HEK293 (cell line): ENCODE data around the gene PTER.

Source experiments
- BCL11B ChIP-seq: fragments of 450-650 bp; formaldehyde crosslinking; IDR thresholded peaks from 2 replicates; pipeline ENCODE4 v1.5.1; 2016; ENCODE audit warnings: low read depth, missing biosample characterization, missing genetic modification characterization
- GFI1B ChIP-seq: fragments of 450-650 bp; formaldehyde crosslinking; IDR thresholded peaks from 2 replicates; pipeline ENCODE4 v1.5.1; 2016; ENCODE audit warnings: missing biosample characterization, missing genetic modification characterization
- KLF16 ChIP-seq: fragments of 450-650 bp; formaldehyde crosslinking; IDR thresholded peaks from 2 replicates; pipeline ENCODE4 v1.5.1; 2017; ENCODE audit warnings: missing biosample characterization, missing genetic modification characterization
- KLF8 ChIP-seq: fragments of 450-650 bp; formaldehyde crosslinking; IDR thresholded peaks from 2 replicates; pipeline ENCODE4 v1.5.1; 2016; ENCODE audit warnings: missing biosample characterization, missing genetic modification characterization
- PRDM1 ChIP-seq: fragments of 450-650 bp; formaldehyde crosslinking; IDR thresholded peaks from 2 replicates; pipeline ENCODE4; 2016; ENCODE audit warnings: missing biosample characterization, missing genetic modification characterization
- SALL2 ChIP-seq: fragments of 450-650 bp; formaldehyde crosslinking; IDR thresholded peaks from 2 replicates; pipeline ENCODE4 v1.5.0; 2017; ENCODE audit warnings: missing biosample characterization, mild to moderate bottlenecking, missing genetic modification characterization, borderline replicate concordance
- SCRT2 ChIP-seq: fragments of 450-650 bp; formaldehyde crosslinking; IDR thresholded peaks from 2 replicates; pipeline ENCODE4 v1.5.1; 2016; ENCODE audit warnings: missing biosample characterization, missing genetic modification characterization
- SP3 ChIP-seq: fragments of 450-650 bp; formaldehyde crosslinking; IDR thresholded peaks from 2 replicates; pipeline ENCODE4 v1.5.1; 2016; ENCODE audit warnings: missing biosample characterization, missing genetic modification characterization
- TSHZ1 ChIP-seq: fragments of 450-650 bp; formaldehyde crosslinking; IDR thresholded peaks from 2 replicates; pipeline ENCODE4 v1.5.1; 2016; ENCODE audit warnings: missing biosample characterization, missing genetic modification characterization, borderline replicate concordance
- ZNF19 ChIP-seq: fragments of 450-650 bp; formaldehyde crosslinking; IDR thresholded peaks from 2 replicates; pipeline ENCODE4; 2016; ENCODE audit warnings: missing biosample characterization, missing genetic modification characterization, low read depth
- ZNF214 ChIP-seq: fragments of 450-650 bp; formaldehyde crosslinking; IDR thresholded peaks from 2 replicates; pipeline ENCODE4 v1.5.1; 2017; ENCODE audit warnings: missing biosample characterization, mild to moderate bottlenecking, missing genetic modification characterization, borderline replicate concordance
- ZNF221 ChIP-seq: fragments of 450-650 bp; formaldehyde crosslinking; IDR thresholded peaks from 2 replicates; pipeline ENCODE4 v1.5.1; 2017; ENCODE audit warnings: missing biosample characterization, missing genetic modification characterization, borderline replicate concordance
- ZNF248 ChIP-seq: fragments of 450-650 bp; formaldehyde crosslinking; IDR thresholded peaks from 2 replicates; pipeline ENCODE4 v1.5.1; 2017; ENCODE audit warnings: missing biosample characterization, missing genetic modification characterization
- ZNF391 ChIP-seq: fragments of 450-650 bp; formaldehyde crosslinking; IDR thresholded peaks from 2 replicates; pipeline ENCODE4 v1.5.1; 2016; ENCODE audit warnings: low read depth, missing biosample characterization, missing genetic modification characterization, borderline replicate concordance
- ZNF48 ChIP-seq: fragments of 450-650 bp; formaldehyde crosslinking; IDR thresholded peaks from 2 replicates; pipeline ENCODE4 v1.5.1; 2016; ENCODE audit warnings: missing biosample characterization, missing genetic modification characterization
- ZNF555 ChIP-seq: fragments of 450-650 bp; formaldehyde crosslinking; conservative IDR thresholded peaks from 2 replicates; pipeline ENCODE4 v1.5.1; 2017; ENCODE audit warnings: missing biosample characterization, mild to moderate bottlenecking, missing genetic modification characterization, inconsistent platforms
- ZNF664 ChIP-seq: fragments of 450-650 bp; formaldehyde crosslinking; IDR thresholded peaks from 2 replicates; pipeline ENCODE4 v1.5.1; 2016; ENCODE audit warnings: missing biosample characterization, missing genetic modification characterization
- ZNF704 ChIP-seq: fragments of 450-650 bp; formaldehyde crosslinking; IDR thresholded peaks from 2 replicates; pipeline ENCODE4 v1.5.1; 2016; ENCODE audit warnings: missing biosample characterization, missing genetic modification characterization
- ZNF768 ChIP-seq: fragments of 450-650 bp; formaldehyde crosslinking; IDR thresholded peaks from 2 replicates; pipeline ENCODE4 v1.5.1; 2018; ENCODE audit warnings: missing biosample characterization, mild to moderate bottlenecking, missing genetic modification characterization
- ZNF776 ChIP-seq: fragments of 450-650 bp; formaldehyde crosslinking; IDR thresholded peaks from 2 replicates; pipeline ENCODE4 v1.5.0; 2017; ENCODE audit warnings: missing biosample characterization, missing genetic modification characterization, borderline replicate concordance
- ZNF785 ChIP-seq: fragments of 450-650 bp; formaldehyde crosslinking; IDR thresholded peaks from 2 replicates; pipeline ENCODE4 v1.5.1; 2016; ENCODE audit warnings: missing biosample characterization, missing genetic modification characterization
- ZSCAN16 ChIP-seq: fragments of 450-650 bp; formaldehyde crosslinking; IDR thresholded peaks from 2 replicates; pipeline ENCODE4 v1.5.1; 2016; ENCODE audit warnings: missing biosample characterization, missing genetic modification characterization
- ZSCAN5A ChIP-seq: fragments of 450-650 bp; formaldehyde crosslinking; IDR thresholded peaks from 2 replicates; pipeline ENCODE4 v1.5.1; 2016; ENCODE audit warnings: missing biosample characterization, missing genetic modification characterization
- TF ChIP-seq, protein P1 (sequence below): IDR thresholded peaks from 2 replicates; pipeline ENCODE4 v1.6.1; 2011; ENCODE audit warnings: mild to moderate bottlenecking, low read depth, low read length, borderline replicate concordance
- TF ChIP-seq, protein P2 (sequence below): fragments of 450-650 bp; formaldehyde crosslinking; IDR thresholded peaks from 2 replicates; pipeline ENCODE4 v1.5.1; 2016; ENCODE audit warnings: missing biosample characterization, missing genetic modification characterization
- TF ChIP-seq, protein P3 (sequence below): fragments of 450-650 bp; formaldehyde crosslinking; IDR thresholded peaks from 2 replicates; pipeline ENCODE4 v1.5.1; 2016; ENCODE audit warnings: missing biosample characterization, missing genetic modification characterization, borderline replicate concordance
- TF ChIP-seq, protein P4 (sequence below): fragments of 450-650 bp; formaldehyde crosslinking; IDR thresholded peaks from 2 replicates; pipeline ENCODE4 v1.5.1; 2016; ENCODE audit warnings: missing biosample characterization, missing genetic modification characterization

The PTER gene

DNA sequence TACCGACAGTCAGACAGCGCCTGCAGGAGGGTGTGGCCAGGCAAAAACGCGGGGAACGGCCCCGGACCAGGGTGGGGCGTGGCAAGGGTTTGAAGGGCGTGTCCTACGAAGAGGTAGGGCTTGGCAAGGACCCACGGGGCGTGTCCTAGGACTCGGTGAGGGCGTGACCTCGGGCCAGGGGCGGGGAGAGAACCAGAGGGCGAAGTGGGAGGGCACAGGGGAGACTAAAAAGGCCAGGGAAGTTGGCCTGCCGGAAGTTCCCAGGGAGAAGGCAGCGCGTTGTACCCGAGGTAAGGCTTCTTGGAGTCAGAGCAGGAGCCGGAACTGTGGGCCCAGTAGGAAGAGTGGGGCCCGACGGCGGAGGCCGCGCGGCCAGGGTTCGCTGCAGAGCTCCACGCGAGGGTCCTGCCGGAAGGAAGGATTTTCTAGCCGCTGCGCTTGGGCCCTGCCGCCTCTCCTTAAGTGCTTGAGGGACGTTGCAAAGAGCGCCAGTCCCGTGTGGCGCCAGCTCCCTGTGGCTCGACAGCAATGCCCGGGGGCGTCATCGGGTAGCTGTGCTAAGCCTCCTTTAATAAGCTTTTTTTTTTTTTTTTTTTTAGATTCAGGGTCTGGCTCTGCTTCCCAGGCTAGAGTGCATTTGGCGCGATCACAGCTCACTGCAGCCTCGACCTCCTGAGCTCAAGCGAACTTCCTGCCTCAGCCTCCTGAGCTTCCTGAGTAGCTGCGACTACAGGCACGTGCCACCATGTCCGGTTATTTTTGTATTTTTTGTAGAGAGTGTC, at the start of gene PTER (continued):
- TF ChIP-seq, protein P1, sequence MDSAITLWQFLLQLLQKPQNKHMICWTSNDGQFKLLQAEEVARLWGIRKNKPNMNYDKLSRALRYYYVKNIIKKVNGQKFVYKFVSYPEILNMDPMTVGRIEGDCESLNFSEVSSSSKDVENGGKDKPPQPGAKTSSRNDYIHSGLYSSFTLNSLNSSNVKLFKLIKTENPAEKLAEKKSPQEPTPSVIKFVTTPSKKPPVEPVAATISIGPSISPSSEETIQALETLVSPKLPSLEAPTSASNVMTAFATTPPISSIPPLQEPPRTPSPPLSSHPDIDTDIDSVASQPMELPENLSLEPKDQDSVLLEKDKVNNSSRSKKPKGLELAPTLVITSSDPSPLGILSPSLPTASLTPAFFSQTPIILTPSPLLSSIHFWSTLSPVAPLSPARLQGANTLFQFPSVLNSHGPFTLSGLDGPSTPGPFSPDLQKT, result peak; percentile 88
- TF ChIP-seq ZNF248 (tag by site-specific recombination) (no peak), ZNF48 (tag by site-specific recombination) (no peak), SP3 (tag by site-specific recombination) (peak; percentile 97), ZNF704 (tag by site-specific recombination) (no peak), SALL2 (no peak), ZNF664 (tag by site-specific recombination) (no peak), BCL11B (tag by site-specific recombination) (peak; percentile 90; the same call in 1 of the 2 replicates), KLF8 (tag by site-specific recombination) (peak; percentile 92), SCRT2 (no peak), ZNF785 (0 out of 2 replicates have a peak, but pooled peaks have one; percentile 49), ZNF19 (peak; percentile 91; the same call in 1 of the 2 replicates), ZNF776 (tag by site-specific recombination) (no peak), ZNF768 (tag by site-specific recombination) (no peak), ZSCAN16 (tag by site-specific recombination) (no peak), PRDM1 (tag by site-specific recombination) (no peak), ZNF221 (tag by site-specific recombination) (no peak), TSHZ1 (tag by site-specific recombination) (no peak), KLF16 (tag by site-specific recombination) (peak; percentile 81), ZSCAN5A (peak; percentile 65; the same call in 1 of the 2 replicates), ZNF391 (tag by site-specific recombination) (peak; percentile 74; the same call in 1 of the 2 replicates), ZNF214 (tag by site-specific recombination) (no peak), ZNF555 (no peak), GFI1B (tag by site-specific recombination) (no peak)
- TF ChIP-seq, protein P2, sequence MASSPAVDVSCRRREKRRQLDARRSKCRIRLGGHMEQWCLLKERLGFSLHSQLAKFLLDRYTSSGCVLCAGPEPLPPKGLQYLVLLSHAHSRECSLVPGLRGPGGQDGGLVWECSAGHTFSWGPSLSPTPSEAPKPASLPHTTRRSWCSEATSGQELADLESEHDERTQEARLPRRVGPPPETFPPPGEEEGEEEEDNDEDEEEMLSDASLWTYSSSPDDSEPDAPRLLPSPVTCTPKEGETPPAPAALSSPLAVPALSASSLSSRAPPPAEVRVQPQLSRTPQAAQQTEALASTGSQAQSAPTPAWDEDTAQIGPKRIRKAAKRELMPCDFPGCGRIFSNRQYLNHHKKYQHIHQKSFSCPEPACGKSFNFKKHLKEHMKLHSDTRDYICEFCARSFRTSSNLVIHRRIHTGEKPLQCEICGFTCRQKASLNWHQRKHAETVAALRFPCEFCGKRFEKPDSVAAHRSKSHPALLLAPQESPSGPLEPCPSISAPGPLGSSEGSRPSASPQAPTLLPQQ, result peak; percentile 99
- TF ChIP-seq, protein P3, sequence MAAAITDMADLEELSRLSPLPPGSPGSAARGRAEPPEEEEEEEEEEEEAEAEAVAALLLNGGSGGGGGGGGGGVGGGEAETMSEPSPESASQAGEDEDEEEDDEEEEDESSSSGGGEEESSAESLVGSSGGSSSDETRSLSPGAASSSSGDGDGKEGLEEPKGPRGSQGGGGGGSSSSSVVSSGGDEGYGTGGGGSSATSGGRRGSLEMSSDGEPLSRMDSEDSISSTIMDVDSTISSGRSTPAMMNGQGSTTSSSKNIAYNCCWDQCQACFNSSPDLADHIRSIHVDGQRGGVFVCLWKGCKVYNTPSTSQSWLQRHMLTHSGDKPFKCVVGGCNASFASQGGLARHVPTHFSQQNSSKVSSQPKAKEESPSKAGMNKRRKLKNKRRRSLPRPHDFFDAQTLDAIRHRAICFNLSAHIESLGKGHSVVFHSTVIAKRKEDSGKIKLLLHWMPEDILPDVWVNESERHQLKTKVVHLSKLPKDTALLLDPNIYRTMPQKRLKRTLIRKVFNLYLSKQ (tag by site-specific recombination), result no peak
- TF ChIP-seq, protein P4, sequence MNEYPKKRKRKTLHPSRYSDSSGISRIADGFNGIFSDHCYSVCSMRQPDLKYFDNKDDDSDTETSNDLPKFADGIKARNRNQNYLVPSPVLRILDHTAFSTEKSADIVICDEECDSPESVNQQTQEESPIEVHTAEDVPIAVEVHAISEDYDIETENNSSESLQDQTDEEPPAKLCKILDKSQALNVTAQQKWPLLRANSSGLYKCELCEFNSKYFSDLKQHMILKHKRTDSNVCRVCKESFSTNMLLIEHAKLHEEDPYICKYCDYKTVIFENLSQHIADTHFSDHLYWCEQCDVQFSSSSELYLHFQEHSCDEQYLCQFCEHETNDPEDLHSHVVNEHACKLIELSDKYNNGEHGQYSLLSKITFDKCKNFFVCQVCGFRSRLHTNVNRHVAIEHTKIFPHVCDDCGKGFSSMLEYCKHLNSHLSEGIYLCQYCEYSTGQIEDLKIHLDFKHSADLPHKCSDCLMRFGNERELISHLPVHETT (tag by site-specific recombination), result 0 out of 2 replicates have a peak, but pooled peaks have one; percentile 59
